CD4-positive, alpha-beta T cell treated with Interferon gamma for 1 hour (primary cell): Measurements from ENCODE around the gene TNS1.

Source experiments
- DNase-seq: peaks from one replicate; pipeline ENCODE4 v3.0.0-alpha.2; 2020

Gene TNS1

DNA sequence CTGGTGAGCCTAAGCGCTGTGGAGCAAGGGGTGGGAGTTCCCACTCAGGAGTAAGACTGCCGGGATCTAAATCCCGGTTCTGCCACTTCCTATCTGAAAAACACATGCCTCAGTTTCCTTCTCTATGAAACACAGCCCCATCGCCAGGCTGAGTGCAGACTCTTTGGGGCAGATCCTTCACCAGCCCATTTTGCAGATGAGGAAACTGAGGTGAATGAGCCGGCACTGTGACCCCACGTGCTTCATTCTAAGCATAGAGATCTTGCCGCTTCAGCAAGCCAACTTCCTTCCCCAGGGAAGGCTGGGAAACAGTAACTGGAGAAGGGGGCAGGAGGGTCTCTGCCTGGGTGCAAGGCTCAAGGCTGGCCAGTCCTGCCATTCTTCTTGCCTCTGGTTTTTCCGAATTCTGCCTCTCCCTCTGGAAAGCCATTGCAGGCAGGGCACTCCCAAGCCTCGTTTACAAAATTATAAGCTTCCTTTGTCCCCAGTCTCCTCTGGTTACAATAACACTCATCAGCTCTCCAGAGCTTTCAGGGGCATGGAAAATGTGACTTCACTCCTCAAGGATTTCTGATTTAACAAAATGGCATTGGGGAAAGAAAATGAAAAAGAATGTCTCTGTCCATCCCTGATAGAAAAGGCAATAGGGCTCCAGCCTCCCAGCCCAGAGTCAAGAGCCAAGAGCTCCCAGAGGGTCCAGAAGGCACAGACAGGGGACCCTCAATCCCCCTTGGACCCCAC is 249.2 kb downstream of the TNS1 start:
- DNase-seq = no peak

DNA sequence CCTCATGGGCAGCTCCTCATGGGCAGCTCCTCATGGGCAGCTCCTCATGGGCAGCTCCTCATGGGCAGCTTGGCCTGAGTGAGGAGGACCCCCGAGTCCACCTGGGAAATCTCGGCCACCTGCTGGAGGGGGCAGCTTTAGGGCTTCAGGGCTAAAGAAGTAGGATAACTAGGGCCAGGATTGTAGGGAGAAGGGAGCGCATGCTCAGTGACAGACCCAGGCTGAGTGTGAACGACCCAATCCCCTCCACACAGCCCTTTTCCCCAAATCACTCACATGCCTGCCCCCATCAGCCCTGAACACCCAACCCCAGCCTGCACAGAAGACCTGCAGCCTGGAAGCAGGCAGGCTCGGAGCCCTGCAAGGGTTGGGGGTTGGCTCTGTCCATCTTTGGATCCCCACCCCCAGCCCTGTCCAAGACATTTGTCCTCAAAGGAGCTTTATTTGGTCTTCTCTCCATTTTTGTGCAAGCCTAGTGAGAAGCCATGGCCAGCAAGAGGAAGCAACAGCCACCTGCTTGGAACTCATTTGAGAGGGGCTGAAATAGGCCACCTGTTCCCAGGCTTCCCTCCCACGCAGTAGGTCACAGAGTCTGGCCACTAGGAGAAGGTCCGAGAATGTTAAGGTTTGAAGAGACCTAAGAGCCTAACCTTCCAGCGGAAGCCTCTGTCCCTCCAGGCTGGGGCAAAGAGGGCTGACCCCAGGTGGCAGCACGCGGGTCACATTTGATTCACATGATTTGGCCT is 249.9 kb downstream of the TNS1 start:
- no peak for DNase-seq

DNA sequence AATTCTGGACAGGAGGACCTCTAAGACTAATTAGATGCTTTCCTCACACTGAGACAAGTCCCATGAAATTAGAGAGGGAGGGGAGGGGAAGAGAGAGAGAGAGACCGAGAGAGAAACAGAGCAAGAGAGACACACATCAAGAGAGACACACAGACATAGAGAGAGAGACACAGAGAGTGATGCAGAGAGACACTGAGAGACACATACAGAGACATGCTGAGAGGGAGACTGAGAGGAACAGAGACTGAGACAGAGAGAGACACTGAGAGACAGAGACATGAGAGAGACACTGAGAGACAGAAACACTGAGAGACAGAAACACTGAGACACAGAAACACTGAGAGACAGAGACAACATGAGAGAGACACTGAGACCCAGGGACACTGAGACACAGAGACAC is 250.8 kb downstream of the TNS1 start:
- no peak for DNase-seq

DNA sequence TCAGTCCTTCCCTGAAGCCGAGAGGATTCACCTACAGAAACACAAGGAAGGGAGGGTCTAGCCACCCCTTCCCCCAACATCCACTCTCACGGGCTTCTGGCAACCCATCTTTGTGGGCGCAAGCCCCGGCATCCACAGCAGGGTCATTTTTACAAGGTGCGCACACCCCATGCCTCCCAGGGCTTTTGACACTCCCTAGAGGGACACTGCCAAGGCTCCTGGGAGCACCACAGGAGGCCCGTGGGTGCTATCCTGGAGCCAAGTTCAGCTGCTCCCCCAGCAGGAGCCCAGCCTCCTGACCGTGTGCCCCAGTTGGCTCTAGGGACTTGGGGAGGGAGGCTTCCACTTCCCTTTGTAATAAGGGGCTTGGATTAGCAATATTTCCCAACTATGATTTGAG is 251.6 kb downstream of the TNS1 start:
- DNase-seq = no peak
